ENCODE data around the gene ITFG1. TPM values are rescaled to one million over a fixed set of nuclear protein-coding genes. Genes with fewer than 3 reads are reported as not detected.

ITFG1 gene
- total and polyA plus RNA-seq, 2 of the 8 experiments (the other 6 are each of a cell fraction or from before 2014, with no cell fraction given), result 13.8 to 22.2 TPM

DNA sequence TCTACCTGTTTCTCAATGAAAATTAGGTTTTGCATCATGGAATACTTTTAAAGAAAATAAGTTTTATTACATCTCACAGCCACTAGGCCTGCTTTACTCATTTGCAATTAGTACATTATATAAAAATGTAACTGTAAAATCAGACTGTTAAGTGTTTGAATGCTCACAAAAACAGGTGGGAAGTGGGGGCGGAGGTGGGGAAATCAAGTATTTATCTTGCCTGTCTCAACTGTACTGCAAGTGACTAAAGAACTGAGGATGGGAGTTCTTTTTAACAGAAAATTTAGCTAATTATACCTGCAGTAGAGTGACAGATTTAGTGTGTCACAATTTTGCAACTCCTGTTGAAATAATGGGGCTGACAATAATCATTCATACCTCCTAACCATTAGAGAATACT, 34.1 kb downstream of the ITFG1 start:
- Histone ChIP-seq H3K36me3 (ENCODE audit: control insufficient read depth in 2 of 4, insufficient read depth in 4 of 4, low read length in 3 of 4) (peaks cover 0 to 12% (median 1%) of the 10 kb centered on the region in 4 experiments; a peak in 3 of 8 replicates), H3K4ac (replicated peaks; ENCODE audit: insufficient read length, low read depth, low read length) (no peak overlapping the region), H2AK5ac (ENCODE audit: low read depth, low read length) (no peak overlapping the region), H2BK20ac (ENCODE audit: low read length) (no peak overlapping the region), H2AFZ (ENCODE audit: low read length) (no peak overlapping the region), H3K9me3 (ENCODE audit: insufficient read depth in 2 of 2, low read depth in 1 of 2, low read length in 1 of 2) (peaks cover 4% of the 10 kb centered on the region in 2 experiments; a peak in 3 of 4 replicates), H3K27me3 (replicated peaks in 1 of 4; ENCODE audit: control insufficient read depth in 3 of 4, extremely low read depth in 1 of 4, insufficient read depth in 3 of 4, low read length in 3 of 4) (no peaks in the 10 kb centered on the region), H3K23me2 (ENCODE audit: low read depth, low read length) (no peaks in the 10 kb centered on the region), H3K4me3 (ENCODE audit: extremely low read depth in 1 of 4, insufficient read depth in 2 of 4, low read depth in 3 of 4, low read length in 4 of 4) (no peak overlapping the region), H3K9ac (replicated peaks in 1 of 4; ENCODE audit: extremely low read depth in 1 of 4, low read depth in 3 of 4, low read length in 3 of 4) (no peak overlapping the region), H2BK120ac (replicated peaks; ENCODE audit: low read depth, low read length) (no peak overlapping the region), H3K79me2 (ENCODE audit: control insufficient read depth in 1 of 2, insufficient read depth in 2 of 2, low read length in 2 of 2) (no peaks in the 10 kb centered on the region), H4K8ac (ENCODE audit: extremely low read depth, insufficient read depth, low read length) (no peak overlapping the region), H3K56ac (replicated peaks; ENCODE audit: insufficient read length, low read depth, low read length) (no peak overlapping the region), H3K4me2 (ENCODE audit: insufficient read depth in 1 of 2, low read depth in 2 of 2, low read length in 2 of 2) (no peak overlapping the region), H2BK15ac (ENCODE audit: low read length) (no peak overlapping the region), H3K23ac (ENCODE audit: insufficient read length) (no peak overlapping the region), H3K79me1 (ENCODE audit: low read depth, low read length) (no peaks in the 10 kb centered on the region), H3K27ac (ENCODE audit: low read depth, low read length) (no peak overlapping the region), H2BK12ac (ENCODE audit: low read depth, low read length) (no peak overlapping the region), H4K5ac (ENCODE audit: insufficient read length, low read depth, low read length) (no peak overlapping the region), H3K14ac (ENCODE audit: insufficient read length) (no peak overlapping the region), H4K91ac (replicated peaks; ENCODE audit: insufficient read length, low read length) (no peak overlapping the region), H2BK5ac (ENCODE audit: low read depth, low read length) (no peak overlapping the region), H3K18ac (ENCODE audit: extremely low read depth, low read length) (no peak overlapping the region), H3K4me1 (replicated peaks in 1 of 4; ENCODE audit: control insufficient read depth in 3 of 4, insufficient read depth in 4 of 4, low read length in 3 of 4) (peaks cover 0 to 9% (median 0%) of the 10 kb centered on the region in 4 experiments; a peak in 5 of 7 replicates), H4K20me1 (replicated peaks in 1 of 2; ENCODE audit: control insufficient read depth in 1 of 2, insufficient read depth in 2 of 2, low read length in 2 of 2) (no peaks in the 10 kb centered on the region)
- no peak for FAIRE-seq
- 100% methylated on average over 1 of the region's 1 CpG; no CpG with 5 or more reads in 1 of the 2 experiments for WGBS, 2 experiments (ENCODE audit: extremely low coverage in 1 of 2, insufficient coverage in 1 of 2, insufficient read length in 1 of 2, insufficient replicate concordance in 2 of 2, low coverage in 1 of 2, low lambda C conversion rate in 2 of 2, missing lambda C conversion rate in 1 of 2)
- no peak for DNase-seq (ENCODE audit: low read depth in 1 of 2, low spot score in 2 of 2)
- ChIA-PET POLR2A (ENCODE audit: partially characterized antibody) (no interaction called here), CTCF (ENCODE audit: partially characterized antibody) (interaction anchor here (1.8 kb wide), 1 partner anchor 17 kb away, joined by 4 read pairs; no protein-coding TSS in a partner anchor)
- TF ChIP-seq, protein P1, sequence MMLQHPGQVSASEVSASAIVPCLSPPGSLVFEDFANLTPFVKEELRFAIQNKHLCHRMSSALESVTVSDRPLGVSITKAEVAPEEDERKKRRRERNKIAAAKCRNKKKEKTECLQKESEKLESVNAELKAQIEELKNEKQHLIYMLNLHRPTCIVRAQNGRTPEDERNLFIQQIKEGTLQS (IDR thresholded peaks at IDR 0.05; ENCODE audit: insufficient read depth, low read depth, low read length), result no peak
- no peak for TF ChIP-seq EZH2 (IDR thresholded peaks at IDR 0.05; ENCODE audit: low read depth, low read length, severe bottlenecking)
- no peak for TF ChIP-seq TCF12 (IDR thresholded peaks at IDR 0.05; ENCODE audit: low read depth, low read length)
- no peak for TF ChIP-seq POU5F1 (IDR thresholded peaks at IDR 0.05; ENCODE audit: low read depth, low read length)
- TF ChIP-seq TAF7 (optimal IDR thresholded peaks at IDR 0.05; ENCODE audit: borderline replicate concordance, low read depth, low read length), result no peak
- no peak for TF ChIP-seq TBP (IDR thresholded peaks at IDR 0.05; ENCODE audit: low read depth, low read length)

Data from H1 (cell line).